ENCODE results near the gene ZNF117. TPM values are rescaled to one million over a fixed set of nuclear protein-coding genes. Genes with fewer than 3 reads are reported as not detected.
"Not testable (repeated sequence)": the region's sequence is repeated elsewhere in the genome, so short reads cannot be mapped to it uniquely, and the experiment has no call there.

Gene ZNF117
- total RNA-seq, 2 donors from 2014 or later, result 1.6 to 2.0 TPM

DNA sequence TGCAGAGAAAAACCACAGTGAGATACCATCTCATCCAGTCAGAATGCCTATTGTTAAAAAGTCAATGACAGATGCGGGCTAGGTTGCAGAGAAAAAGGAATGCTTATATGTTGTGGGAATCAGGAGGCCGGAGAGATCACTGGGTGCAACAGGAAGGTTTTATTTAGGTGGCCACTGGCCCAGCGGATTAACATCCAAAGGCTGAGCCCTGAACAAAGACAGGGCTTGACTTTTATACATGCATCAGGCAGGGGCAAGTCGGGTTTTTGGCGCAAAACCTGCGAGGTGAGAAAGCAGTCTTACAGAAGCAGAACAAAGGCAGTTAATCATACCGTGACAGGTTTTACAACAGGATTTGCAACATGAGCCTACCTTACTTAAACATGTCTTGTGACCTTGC, 620 bp downstream of the ZNF117 start:
- H3K27ac ChIP-seq, result no peak overlapping the region
- no peak overlapping the region for H3K4me3 ChIP-seq
- peaks cover 0 to 30% of the 10 kb centered on the region in 2 donors for H3K9me3 ChIP-seq
- TF ChIP-seq, protein P1, sequence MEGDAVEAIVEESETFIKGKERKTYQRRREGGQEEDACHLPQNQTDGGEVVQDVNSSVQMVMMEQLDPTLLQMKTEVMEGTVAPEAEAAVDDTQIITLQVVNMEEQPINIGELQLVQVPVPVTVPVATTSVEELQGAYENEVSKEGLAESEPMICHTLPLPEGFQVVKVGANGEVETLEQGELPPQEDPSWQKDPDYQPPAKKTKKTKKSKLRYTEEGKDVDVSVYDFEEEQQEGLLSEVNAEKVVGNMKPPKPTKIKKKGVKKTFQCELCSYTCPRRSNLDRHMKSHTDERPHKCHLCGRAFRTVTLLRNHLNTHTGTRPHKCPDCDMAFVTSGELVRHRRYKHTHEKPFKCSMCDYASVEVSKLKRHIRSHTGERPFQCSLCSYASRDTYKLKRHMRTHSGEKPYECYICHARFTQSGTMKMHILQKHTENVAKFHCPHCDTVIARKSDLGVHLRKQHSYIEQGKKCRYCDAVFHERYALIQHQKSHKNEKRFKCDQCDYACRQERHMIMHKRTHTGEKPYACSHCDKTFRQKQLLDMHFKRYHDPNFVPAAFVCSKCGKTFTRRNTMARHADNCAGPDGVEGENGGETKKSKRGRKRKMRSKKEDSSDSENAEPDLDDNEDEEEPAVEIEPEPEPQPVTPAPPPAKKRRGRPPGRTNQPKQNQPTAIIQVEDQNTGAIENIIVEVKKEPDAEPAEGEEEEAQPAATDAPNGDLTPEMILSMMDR (IDR thresholded peaks at IDR 0.05), result no peak
- H3K4me1 ChIP-seq, result no peaks in the 10 kb centered on the region
- peaks cover 15% of the 10 kb centered on the region for H3K36me3 ChIP-seq
- DNase-seq (ENCODE audit: low spot score), result no peak
- H3K27me3 ChIP-seq, result no peaks in the 10 kb centered on the region

- peaks cover 25 to 80% of the 10 kb centered on the region in 2 donors for H3K9me3 ChIP-seq
- no peak overlapping the region for H3K4me3 ChIP-seq
- no peaks in the 10 kb centered on the region for H3K27me3 ChIP-seq
- no peak overlapping the region for H3K27ac ChIP-seq
- H3K4me1 ChIP-seq, result no peaks in the 10 kb centered on the region
- H3K36me3 ChIP-seq, result peaks cover 43% of the 10 kb centered on the region
- TF ChIP-seq, protein P1 (IDR thresholded peaks at IDR 0.05), result no peak
- DNase-seq (ENCODE audit: low spot score), result no peak
Observed at GRCh38 chr7:64978497-64979203, 12.2 kb downstream of the ZNF117 start.

DNA sequence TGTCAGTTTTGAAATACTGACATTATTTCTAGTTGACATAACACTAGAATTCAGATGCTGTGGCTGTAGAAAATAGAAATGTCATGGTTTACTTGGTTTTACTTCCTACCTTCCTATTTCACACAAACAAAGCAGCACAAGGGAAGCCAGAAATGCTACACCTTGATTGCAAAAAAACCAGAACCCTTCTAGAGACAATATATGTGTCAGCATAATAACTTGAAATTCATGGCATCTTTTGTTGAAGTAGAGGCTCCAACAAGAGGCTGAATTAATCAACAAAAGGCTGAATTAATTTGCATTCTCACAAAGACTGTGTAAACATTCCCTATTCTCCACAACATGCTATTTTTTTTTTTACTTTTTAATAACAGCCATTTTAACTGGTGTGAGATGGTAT, 25.2 kb downstream of the ZNF117 start:
- no peaks in the 10 kb centered on the region for H3K36me3 ChIP-seq
- DNase-seq (ENCODE audit: low spot score), result no peak
- no peaks in the 10 kb centered on the region for H3K9me3 ChIP-seq
- no peak overlapping the region for H3K27ac ChIP-seq
- H3K4me3 ChIP-seq, result no peak overlapping the region
- H3K27me3 ChIP-seq, result no peaks in the 10 kb centered on the region
- no peaks in the 10 kb centered on the region for H3K4me1 ChIP-seq
- TF ChIP-seq, protein P1 (IDR thresholded peaks at IDR 0.05), result no peak

DNA sequence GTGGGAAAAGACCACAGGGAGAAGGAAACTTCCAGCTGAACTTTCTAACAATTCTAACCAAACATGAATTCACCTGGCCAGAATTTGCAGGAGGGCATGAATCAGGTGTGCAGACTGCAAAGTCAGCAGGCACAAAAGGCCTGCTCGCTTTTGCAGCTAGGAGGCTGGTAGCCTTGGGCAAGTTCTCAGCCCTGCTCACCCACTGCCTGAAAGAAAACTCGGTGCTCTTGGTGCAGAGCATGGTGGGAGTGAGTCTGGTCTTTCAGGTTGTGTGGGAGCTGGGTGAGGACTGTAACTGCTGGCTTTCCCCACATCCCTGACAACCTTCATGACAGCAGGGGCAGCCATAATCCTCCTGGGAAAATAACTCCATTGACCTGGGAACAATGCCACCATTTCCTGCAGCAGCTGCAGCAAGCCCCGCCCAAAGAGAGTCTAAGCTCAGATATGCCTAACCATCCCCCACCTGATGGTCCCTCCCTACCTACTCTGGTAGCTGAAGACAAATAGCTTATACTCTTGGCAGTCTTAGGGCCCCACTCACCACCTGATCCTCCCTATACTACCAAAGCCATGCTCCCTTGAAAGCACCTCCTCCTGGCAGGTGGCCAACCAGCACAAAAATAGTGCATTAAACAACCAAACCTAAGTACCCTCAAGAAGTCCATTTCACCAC, 31.6 kb downstream of the ZNF117 start:
- Histone ChIP-seq H3K27ac (no peak overlapping the region), H3K9me3 (no peaks in the 10 kb centered on the region), H3K4me3 (no peak overlapping the region), H3K4me1 (no peaks in the 10 kb centered on the region), H3K27me3 (no peaks in the 10 kb centered on the region), H3K36me3 (no peaks in the 10 kb centered on the region)
- TF ChIP-seq, protein P1 (IDR thresholded peaks at IDR 0.05), result no peak
- no peak for DNase-seq (ENCODE audit: low spot score)

DNA sequence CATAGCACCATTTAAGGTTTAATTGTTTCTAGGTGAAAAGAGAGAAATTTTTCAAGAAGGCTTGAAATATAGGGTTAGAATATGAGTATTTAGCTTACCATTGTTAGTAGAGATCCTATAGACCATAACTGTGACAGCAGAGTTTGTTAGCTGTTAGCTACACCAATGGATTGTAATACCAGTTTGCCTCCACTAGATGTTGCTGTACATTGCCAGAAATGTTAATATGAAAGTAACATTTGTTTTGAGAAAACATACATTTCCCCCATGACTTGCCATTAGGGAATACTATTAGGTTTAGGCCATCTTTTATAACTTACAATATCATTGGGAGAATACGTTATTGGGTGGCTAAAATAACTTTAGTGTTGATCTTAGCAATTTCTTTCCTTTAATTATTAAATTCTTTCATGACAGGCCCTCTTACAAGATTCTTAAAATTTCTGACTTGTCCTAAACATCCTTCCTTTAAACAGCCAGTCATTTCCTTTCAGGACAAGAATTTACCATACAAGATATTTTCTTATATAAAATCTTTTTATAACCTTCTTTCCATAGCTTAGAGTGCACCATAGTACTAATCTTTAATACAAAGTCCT, 39.5 kb downstream of the ZNF117 start:
- Histone ChIP-seq H3K9me3 (no peaks in the 10 kb centered on the region), H3K27me3 (peaks cover 4 to 11% of the 10 kb centered on the region in 2 donors), H3K27ac (no peak overlapping the region), H3K36me3 (no peaks in the 10 kb centered on the region), H3K4me1 (peaks cover 0 to 10% of the 10 kb centered on the region in 2 donors), H3K4me3 (no peak overlapping the region)
- TF ChIP-seq, protein P1 (IDR thresholded peaks at IDR 0.05), result peak; percentile 85
- DNase-seq (ENCODE audit: low spot score), result no peak

GRCh38 chr7:64950673-64951072, 40.2 kb downstream of the ZNF117 start:
- H3K4me3 ChIP-seq; H3K27ac ChIP-seq; H3K9me3 ChIP-seq; H3K4me1 ChIP-seq; DNase-seq (ENCODE audit: low spot score); H3K36me3 ChIP-seq: not testable (repeated sequence)
- H3K27me3 ChIP-seq, result peaks cover 4 to 11% of the 10 kb centered on the region in 2 donors

- not testable (repeated sequence) for H3K36me3 ChIP-seq; H3K4me1 ChIP-seq; H3K27ac ChIP-seq; H3K9me3 ChIP-seq; DNase-seq (ENCODE audit: low spot score); H3K4me3 ChIP-seq
- peaks cover 4 to 11% of the 10 kb centered on the region in 2 donors for H3K27me3 ChIP-seq
Observed at GRCh38 chr7:64948774-64949173, 42.1 kb downstream of the ZNF117 start.

All from right atrium auricular region (tissue), 2 donors.